Stimulated activated CD8-positive, alpha-beta memory T cell treated with anti-CD3 and anti-CD28 coated beads, Interleukin-2, amount 100 ng/mL, for 48 hours (primary cell): ENCODE measurements around the gene EPHA4.

Experiments
- DNase-seq, 2 donors: peaks; one replicate each; pipeline ENCODE4 v3.0.0-alpha.2; 2020; ENCODE audit warnings: low read depth in 2 of 2

EPHA4 gene

DNA sequence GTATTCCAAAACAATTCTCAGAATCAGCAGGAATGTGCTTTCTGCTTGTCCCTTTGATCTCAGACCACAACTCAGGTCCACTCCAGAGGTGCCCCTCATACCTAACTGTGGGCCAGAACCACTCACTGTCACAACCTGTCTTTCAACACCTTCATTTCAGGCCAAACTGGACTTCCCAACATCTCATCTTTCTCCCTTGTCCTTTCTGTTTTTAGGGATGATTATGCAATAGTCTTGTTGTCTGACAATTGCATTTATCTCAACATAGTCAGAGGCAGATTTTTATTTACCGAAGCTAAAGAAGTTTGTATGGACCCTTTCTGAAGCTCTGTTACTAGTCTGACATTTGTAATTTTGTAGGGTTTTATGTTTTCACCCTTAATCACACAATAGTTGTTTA is 95.9 kb downstream of the EPHA4 start:
- DNase-seq, result no peak

DNA sequence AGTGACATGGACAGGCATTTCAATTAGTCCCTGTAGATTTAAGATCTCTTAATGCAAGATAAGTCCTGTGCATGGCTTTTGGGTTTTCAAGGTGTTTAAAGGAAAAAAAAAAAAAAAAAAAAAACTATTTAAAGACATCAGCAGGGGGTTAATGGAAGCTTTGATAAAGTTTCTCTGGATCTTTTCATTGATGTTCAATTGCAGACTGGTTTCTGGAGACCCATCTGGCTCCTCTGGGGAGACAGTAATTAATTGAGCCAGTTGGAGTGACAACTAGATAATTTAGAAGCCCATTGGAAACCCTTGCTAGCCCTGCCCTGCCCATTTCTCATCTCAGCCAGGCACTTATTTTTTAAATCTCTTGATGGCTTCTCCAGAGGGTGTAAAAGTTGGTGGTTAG is 98.7 kb downstream of the EPHA4 start:
- no peak for DNase-seq

DNA sequence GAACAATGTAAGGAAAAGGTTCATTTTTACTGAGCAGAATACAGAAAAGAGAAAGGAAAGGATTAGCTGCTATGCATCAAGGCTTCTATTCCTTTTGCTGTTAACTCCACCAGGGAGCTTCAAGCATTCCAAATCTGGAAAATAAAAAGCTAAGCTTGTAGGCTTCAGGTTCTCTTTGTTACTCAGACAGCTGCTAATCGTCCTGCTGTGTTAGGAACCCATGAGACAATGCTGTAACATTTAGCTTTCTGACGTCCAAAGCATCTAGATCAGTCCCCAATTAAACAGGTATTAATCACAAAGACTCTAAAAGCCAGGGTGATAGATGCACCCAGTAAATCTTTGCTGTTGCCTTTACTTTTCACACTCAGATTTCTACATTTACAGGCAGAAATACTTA is 103.8 kb downstream of the EPHA4 start:
- DNase-seq, result no peak

DNA sequence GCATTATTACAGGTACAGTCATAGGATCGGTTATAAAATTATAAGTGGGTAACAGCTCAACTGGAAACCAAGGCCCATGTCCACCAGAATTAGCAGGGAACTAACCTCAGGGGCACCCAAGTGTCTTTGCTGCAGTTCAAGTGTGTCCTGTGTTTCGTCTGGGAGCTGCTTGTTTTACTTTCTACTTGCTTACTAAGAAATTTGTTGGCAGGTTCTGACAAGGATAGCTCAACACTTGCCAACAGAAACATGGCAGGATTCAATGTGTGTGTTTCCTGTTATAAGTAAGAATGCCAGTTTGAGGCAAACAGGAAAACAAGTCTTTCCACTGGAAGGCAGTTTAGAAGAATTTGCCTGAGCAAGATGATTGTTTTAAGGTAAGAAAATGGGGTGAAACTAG is 104.5 kb downstream of the EPHA4 start:
- no peak for DNase-seq

DNA sequence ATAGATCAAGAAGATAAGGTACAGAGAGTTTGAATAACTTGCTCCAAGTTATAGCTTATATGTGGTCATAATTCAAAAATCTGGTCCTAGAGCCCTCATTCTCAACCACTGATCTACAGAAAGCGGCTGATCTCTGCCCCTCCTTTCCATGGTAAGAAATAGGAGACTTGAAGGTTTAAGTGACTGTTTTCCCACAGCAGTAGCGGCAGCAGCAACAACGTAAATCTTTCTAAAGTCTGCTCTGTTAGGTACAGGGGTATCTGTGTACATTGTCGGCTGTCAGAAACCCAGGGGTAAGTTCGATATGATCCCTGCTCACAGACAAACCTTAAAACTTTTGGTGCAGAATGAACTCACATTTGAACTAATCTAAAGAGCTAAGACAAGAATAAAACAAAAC is 105.4 kb downstream of the EPHA4 start:
- DNase-seq, result no peak

DNA sequence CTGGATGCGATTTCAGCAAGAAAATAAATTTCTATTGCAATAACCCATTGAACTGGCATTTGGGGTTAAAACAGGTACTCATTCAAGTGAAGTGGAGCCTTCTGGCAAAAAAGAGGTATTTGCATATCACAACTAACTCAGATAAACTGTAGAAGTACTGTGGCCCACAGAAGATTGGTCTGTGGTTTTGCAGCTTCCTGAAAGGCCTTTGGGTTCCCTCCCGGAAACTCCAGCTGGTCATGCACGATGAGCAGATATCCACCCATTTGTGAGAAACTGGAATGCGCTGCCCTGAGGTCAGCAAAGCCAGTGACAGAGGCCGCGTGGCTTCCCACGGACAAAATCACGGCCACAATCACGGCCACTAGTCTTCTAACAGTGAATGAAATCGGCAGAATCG is 106.3 kb downstream of the EPHA4 start:
- no peak for DNase-seq

DNA sequence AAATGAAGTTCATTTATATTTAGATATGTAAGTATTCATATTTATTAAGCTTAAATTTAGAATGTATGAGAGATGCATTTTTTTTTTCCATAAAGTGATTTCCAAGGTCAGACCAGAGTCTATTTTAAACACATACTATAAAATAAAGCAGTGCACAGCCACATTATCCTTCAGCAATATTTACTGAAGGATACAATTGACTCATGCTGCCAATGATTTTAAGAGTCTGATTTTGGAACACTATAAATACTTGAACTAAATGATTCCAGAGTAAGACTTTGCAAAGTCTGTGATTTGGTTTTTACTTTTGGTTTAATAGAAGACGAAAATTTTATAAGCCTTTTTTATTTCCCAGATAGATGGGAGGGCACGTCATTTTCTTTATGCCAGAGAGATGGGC is 107.1 kb downstream of the EPHA4 start:
- no peak for DNase-seq

DNA sequence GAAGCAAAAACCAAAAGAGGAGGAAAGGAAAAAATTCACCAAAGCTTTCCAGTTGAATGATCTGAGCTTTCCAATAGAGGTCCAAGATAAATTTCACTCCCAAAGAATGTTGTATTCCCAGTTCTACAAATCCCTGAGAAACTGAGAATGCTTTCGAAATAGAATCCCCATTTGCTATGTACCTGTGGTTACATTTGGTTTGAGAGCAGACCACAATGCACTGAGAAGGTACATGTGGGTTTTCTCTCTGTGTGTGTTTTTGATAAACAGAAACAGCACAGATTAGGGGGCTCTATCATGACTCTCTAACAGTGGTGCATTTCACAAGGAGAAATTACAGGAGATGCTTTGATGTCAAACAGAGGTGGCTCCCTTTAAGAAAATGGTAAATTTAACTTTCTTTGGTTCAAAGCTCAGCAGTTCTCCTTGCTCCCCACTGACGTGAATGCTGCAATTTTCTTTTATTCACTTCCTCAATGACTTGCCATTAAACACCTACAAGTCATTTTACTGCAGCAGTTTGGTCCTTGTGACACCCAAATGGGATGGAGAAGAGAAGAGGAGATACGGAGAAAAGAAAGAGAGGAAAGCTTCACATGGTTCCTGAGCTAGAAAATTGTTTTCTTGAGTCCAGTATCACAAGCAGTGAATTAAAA is 108.7 kb downstream of the EPHA4 start:
- DNase-seq, result no peak

DNA sequence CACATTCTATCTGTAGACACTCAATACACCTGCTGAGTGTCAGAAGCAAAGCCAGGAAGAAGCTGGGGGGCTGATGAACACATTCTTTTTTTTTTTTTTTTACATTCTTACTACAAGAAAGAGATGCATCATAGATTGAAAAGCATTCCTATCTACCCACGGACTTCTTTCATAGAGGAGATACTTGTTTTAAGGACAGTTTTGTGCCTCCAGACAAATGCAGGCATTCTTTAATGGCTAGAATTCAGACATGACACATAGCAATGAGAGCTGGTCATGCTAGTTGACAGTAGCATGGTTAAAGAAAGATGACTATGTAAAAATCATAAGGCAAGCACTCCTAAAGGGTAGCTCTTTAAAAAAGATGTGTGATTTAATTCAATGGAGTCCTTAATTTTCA is 110.2 kb downstream of the EPHA4 start:
- DNase-seq, result no peak

DNA sequence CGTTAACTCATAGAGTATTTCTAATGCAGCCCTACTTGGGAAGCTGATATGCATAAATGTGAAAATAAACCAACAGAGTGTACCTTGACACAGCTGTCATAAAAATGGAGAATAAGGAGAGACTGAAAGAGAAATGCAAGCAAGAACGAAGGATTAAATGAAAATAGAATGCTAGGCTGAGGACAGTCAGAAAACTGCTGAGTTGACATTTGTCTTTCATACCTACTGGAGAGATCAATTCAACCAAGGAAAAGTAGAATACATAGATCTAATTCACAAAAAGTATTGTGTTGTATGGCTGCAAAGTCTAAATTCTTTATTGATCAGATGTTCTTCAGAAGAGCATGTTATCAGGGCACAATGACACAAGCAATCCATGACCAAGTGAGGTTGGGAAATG is 112.0 kb downstream of the EPHA4 start:
- DNase-seq, result no peak

DNA sequence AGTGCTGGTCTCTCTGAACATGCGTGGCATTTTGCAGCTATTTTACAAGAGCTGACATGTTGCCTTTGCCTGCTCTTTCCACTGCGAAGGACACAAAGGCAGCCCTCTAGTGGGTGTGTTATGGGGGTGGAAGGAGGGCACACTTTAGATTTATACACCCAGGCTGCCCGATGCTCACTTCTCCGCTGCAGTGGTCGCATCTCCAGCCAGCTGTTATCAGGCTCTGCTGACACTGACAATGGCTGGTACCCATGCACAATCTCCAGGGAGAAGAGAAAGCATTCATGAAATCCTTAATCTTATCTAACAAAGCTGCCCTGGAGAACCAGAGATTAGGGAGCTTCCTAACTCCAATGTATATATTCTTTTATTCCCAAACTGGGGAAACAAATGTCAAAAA is 113.5 kb downstream of the EPHA4 start:
- DNase-seq, result no peak

DNA sequence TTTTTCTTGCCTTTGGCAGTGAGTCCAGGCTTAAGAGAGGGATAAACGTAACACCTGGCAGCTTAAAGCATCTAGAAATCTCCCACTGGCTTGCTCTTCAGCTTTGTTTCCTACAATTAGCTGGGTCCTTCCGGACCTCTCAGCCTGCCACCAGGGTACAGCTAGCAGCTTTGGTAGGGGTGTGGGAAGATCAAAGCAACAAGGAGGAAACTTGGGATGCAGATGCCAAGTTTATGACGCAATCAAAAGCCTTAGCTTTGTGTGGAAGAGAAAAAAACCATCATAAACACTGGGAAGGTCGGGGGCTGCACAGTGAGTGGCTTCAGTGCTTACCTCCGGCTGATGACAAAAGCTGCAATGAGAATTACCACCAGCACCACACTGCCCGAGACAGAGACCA is 116.9 kb downstream of the EPHA4 start:
- DNase-seq, result no peak

DNA sequence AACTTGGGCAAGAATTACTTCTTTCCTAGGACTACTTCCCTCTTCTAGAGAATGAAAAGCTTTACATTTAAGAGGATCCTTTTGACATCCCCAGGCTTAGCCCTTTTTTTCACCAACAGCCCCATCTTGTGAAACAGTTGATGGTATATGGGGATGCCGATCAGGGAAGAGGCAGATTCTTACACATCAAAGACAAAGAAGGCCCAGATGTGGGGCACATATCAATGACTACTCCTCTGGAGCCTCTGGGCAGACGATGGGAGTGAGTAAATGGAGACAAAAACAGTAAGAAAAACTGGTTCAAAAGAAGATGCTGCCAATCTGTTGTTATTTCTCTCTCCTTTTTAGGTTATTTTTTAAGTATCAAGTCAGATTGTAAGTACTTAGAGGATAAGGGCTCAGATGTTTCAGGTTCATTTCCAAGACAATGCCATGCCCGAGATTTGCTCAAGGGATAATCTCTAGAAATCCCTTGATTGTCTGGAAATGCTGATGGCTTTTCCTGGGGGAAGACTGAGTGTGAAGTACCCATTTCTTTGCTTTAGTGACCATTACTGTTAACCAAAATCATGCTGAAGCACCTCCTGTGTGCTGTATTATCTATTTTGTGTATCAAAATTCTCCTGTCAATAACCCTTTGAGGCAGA is 117.5 kb downstream of the EPHA4 start:
- DNase-seq, result no peak

DNA sequence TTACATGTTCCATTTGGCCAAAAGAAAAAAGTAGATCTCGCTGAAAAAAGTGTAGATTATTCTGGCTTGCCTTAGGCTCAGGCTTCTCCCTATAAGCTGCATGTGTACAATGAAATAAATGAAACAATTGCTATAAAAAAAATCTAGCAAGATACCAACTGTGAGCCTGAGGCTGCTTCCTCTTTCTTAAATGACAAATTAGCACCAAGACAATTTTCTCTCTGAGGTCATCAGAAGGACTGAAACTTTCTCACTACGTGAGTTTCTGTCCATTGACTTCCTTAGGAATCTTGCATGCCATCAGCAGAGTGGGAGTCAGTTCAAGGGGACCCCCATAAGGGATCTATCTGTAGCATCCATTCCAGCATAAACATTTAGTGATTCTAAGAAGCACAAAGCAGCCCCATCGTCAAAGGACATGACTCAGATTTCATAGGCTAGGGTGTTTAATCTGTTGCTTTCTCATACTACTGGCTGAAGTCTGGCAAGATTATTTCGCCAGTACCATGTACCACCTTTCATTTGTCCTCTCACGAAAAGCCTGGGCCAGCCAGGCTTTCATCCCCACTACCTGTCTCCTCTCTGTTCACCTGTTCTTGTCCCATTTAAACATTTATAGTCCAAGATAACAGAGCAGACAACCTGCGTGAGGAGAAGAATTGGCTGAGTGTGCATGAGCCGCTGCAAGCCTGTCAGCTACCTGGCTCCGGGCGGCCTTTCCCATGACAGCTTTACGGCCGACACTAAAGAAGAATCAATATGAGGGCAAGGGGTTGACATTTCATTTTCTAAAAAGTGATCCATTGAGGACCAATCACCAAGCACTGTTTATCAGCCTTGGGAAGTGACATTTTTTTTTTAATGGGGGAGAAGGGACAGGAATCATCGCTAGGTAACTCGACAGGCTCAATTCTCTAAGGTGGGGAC is 120.0 kb downstream of the EPHA4 start:
- no peak for DNase-seq

DNA sequence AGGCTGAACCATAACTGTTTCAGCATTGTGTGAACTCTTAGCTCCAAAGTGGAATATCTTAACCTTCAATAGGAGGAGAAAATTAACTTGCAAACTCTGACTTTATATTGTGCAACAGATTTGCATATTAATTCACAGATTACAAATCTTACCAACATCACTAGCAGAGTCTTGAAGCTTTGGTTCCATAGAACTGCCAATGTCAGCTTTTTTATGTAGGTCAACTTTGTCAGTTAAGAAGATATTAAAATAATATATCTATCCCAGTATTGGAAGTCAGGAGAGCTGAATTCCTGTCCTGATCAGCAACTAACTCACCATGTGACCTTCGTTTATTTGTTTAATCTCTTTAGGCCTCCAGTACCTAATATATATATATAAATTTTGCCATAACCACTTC is 121.8 kb downstream of the EPHA4 start:
- DNase-seq, result no peak

DNA sequence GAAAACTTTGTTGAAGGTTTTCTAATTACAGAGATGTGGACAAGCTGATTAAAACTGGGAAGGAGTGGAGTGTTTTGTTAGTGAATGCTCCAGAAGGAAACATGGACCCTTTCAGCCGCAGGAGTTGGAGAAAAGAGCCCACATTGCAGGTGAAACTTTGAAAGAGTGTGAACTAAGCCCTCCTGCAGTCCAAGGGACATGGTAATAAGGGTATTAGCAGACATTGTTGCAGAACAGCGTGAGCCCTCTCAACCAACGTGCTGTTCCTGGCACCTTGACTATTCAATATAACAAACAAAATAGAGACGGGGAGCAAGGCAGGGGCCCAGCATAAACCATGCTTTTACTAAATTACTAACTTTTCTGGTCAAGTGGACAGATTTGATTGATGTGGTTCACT is 122.7 kb downstream of the EPHA4 start:
- DNase-seq, result no peak

DNA sequence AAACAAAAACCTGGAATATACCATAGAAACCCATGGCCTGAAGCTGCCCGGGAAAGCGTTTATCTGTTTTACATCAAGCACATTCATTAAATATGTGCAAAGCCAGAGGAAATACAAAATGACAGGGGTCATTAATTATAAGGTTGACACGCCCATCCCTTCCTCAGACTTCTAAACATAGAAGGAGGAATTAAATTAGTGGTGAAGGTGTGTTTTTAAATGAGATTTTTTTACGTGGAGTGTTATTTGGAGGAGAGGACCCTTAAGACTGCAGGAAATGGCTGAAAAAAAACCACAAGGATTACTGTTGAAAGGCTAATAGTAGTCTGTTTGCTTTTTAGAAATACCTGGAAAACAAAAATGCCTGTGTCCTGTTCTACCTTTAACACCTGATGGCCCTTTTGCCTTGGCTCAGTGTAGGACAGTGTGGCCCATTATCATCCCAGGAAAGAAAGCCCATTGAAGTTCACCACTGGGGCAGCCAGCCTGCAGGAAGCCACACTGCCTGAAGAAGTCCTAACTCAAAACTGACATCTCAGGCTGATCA is 123.2 kb downstream of the EPHA4 start:
- DNase-seq, result no peak

DNA sequence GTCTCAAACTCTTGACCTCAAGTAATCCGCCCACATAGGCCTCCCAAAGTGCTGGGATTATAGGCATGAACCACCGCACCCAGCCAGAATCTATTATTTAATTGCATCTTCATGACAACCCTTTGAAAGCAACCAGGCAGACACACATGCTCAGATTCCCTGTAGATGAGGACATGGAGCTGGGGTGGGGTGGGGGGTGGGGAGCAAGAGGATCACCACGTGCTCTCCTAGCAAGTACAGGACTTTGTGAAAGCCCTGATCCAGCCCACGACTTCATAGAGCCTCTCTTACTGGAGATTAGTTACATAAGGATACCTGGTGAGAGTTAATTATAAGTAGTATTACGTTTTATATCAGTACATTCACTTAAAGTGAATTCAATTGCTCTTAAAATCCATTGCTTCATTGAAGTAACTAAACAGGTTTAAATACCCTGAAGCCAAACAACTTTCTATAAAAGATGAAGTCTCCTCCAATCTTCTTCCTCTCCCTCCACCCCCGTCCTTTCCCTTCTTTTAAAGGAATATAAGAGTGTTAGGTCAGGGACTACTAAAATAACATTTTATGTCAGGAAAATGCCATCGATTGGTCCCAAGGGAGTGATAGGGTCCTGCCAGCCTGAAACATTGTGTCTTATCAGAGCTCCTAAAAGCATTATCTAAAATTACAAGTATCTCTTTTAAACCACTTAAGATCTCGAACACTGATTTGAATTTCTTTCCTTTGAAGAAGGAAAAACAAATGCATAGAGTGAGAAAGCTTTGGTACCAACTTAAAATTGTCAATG is 123.9 kb downstream of the EPHA4 start:
- DNase-seq, result no peak

DNA sequence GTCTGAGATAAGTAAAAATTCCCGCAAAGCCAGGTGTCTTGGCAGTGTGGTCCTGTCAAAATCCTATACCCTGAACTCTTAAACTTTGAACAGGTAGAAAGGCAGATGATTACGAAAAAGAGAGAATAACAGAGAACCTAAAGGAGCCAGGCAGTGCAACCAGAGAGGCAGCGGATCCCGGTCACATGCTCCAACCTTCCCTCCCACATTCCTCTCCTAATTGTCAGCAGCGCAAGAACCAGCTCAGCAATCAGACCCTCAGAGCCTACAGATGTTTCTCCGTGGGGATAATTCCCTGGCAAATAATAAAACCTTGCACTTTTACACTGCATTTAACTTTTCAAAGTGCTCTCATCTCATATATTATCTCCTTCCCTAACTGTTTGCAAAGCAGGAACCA is 124.8 kb downstream of the EPHA4 start:
- DNase-seq, result no peak

DNA sequence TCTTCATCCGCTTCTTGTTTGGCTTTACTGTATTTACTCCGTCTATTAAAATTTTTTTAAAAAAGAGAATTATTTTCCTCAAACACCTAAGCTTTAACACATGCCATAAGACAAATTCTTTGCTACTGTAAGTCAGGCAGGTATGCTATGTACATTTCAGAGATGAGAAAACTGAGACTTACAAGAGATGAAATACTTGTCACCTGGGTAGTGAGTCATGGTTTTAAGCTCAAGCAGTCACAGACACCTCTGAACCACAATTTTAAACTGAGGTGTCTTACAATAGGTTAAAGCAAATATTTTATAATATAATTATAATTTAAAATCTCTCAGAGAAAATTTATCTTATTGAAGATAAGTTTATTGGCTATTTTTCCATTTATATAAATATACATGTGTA is 126.0 kb downstream of the EPHA4 start:
- no peak for DNase-seq

DNA sequence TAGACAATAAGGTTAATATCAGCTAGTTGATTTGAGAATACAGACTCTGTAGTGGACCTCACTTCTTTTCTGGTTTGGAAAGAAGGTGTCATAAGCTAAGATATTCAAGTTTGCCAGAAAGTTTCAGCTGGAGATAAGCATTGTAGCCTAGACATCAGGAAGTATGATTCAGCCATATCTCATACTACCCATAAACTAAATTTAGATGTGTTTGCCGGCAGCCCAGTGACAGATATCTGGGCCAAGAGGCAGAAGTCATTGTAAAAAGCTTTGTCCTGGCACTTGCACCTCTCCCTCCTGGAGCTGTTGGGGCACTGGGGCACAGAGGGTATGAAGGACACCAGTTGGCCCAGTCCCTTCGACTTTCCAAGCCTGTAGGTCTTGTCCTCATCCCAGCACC is 128.0 kb downstream of the EPHA4 start:
- DNase-seq, result no peak

DNA sequence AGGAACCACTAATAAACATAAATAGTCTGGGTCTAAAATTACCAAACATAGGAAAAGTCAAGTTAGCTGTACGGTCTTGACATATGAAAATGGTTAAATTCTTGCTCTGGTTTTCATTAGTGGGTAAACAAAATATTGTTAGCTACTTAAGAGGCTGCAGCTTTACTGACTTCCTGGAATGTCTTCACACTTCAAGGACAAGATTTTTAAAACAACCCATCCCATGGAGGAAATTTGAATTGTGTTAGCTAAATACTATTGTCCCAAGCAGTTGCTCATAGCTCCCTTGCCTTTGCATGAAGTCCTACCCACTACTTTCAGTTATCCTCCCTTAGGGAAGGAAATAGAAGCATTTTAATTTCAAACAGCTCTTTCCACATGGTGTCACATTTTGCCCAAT is 128.5 kb downstream of the EPHA4 start:
- DNase-seq, result no peak
